Neural crest cell (in vitro differentiated cells): ENCODE measurements around the gene HDAC9. TPM values are rescaled to one million over a fixed set of nuclear protein-coding genes. Genes with fewer than 3 reads are reported as not detected.
"Not testable (repeated sequence)": the region's sequence is repeated elsewhere in the genome, so short reads cannot be mapped to it uniquely, and the experiment has no call there.

Source experiments
- DNase-seq: peaks from one replicate; pipeline ENCODE4 v3.0.0; 2021; ENCODE audit warnings: low read depth, mixed read lengths, low spot score
- H3K27ac Mint-ChIP-seq: one replicate; pipeline ENCODE4 v1.8.0; 2021; ENCODE audit warnings: mild to moderate bottlenecking, mixed read lengths; ENCODE audit not compliant: unreplicated experiment
- H3K27me3 Mint-ChIP-seq: 2 replicates; pipeline ENCODE4 v1.8.0; 2021; ENCODE audit warnings: low read depth, mild to moderate bottlenecking, mixed read lengths
- H3K36me3 Mint-ChIP-seq: 2 replicates; pipeline ENCODE4 v1.8.0; 2021; ENCODE audit warnings: low read depth, mild to moderate bottlenecking, mixed read lengths
- H3K4me1 Mint-ChIP-seq: 2 replicates; pipeline ENCODE4 v1.8.0; 2021; ENCODE audit warnings: mixed read lengths
- H3K4me3 Mint-ChIP-seq: one replicate; pipeline ENCODE4 v1.8.0; 2021; ENCODE audit warnings: mild to moderate bottlenecking, mixed read lengths
- H3K9me3 Mint-ChIP-seq: 2 replicates; pipeline ENCODE4 v1.8.0; 2021; ENCODE audit warnings: mixed read lengths
- CTCF ChIP-seq: fragments of 200-600 bp; sonication (generic); conservative IDR thresholded peaks from 2 replicates; pipeline ENCODE4 v1.5.0; 2021; ENCODE audit warnings: antibody characterized with exemption, mild to moderate bottlenecking
- total RNA-seq: library from RNA; stranded (reverse); gene quantifications from 2 replicates; pipeline ENCODE4 v1.2.1, GENCODE V29; 2021

The HDAC9 gene
- total RNA-seq, 1 donor from 2014 or later, result 32.3 TPM

- no peak overlapping the region for H3K4me3 Mint-ChIP-seq
- no peak overlapping the region for H3K27ac Mint-ChIP-seq
- H3K9me3 Mint-ChIP-seq, result no peaks in the 10 kb centered on the region
- H3K4me1 Mint-ChIP-seq, result no peaks in the 10 kb centered on the region
- TF ChIP-seq CTCF, result no peak
- no peaks in the 10 kb centered on the region for H3K36me3 Mint-ChIP-seq
- DNase-seq, result no peak
- no peaks in the 10 kb centered on the region for H3K27me3 Mint-ChIP-seq
Measured at GRCh38 chr7:19023477-19023876, 527.9 kb downstream of the HDAC9 start.

GRCh38 chr7:19024261-19024660, 528.7 kb downstream of the HDAC9 start:
- no peak overlapping the region for H3K4me3 Mint-ChIP-seq
- no peaks in the 10 kb centered on the region for H3K36me3 Mint-ChIP-seq
- no peaks in the 10 kb centered on the region for H3K4me1 Mint-ChIP-seq
- no peaks in the 10 kb centered on the region for H3K27me3 Mint-ChIP-seq
- H3K27ac Mint-ChIP-seq, result no peak overlapping the region
- no peaks in the 10 kb centered on the region for H3K9me3 Mint-ChIP-seq
- no peak for TF ChIP-seq CTCF
- no peak for DNase-seq

GRCh38 chr7:19026888-19027287, 531.3 kb downstream of the HDAC9 start:
- no peaks in the 10 kb centered on the region for H3K4me1 Mint-ChIP-seq
- no peak for DNase-seq
- no peak overlapping the region for H3K27ac Mint-ChIP-seq
- no peak overlapping the region for H3K4me3 Mint-ChIP-seq
- no peak for TF ChIP-seq CTCF
- H3K36me3 Mint-ChIP-seq, result no peaks in the 10 kb centered on the region
- H3K27me3 Mint-ChIP-seq, result no peaks in the 10 kb centered on the region
- no peaks in the 10 kb centered on the region for H3K9me3 Mint-ChIP-seq

GRCh38 chr7:19030281-19030680, 534.7 kb downstream of the HDAC9 start:
- H3K27ac Mint-ChIP-seq, result no peak overlapping the region

GRCh38 chr7:19032942-19033341, 537.4 kb downstream of the HDAC9 start:
- H3K9me3 Mint-ChIP-seq, H3K4me3 Mint-ChIP-seq, H3K36me3 Mint-ChIP-seq, H3K27ac Mint-ChIP-seq, H3K27me3 Mint-ChIP-seq, DNase-seq, H3K4me1 Mint-ChIP-seq: not testable (repeated sequence)

More at GRCh38 chr7:19030281-19030680, 534.7 kb downstream of the HDAC9 start:
- DNase-seq, result no peak
- no peaks in the 10 kb centered on the region for H3K27me3 Mint-ChIP-seq
- no peaks in the 10 kb centered on the region for H3K9me3 Mint-ChIP-seq
- no peak for TF ChIP-seq CTCF
- no peaks in the 10 kb centered on the region for H3K4me1 Mint-ChIP-seq
- H3K4me3 Mint-ChIP-seq, result no peak overlapping the region
- no peaks in the 10 kb centered on the region for H3K36me3 Mint-ChIP-seq

GRCh38 chr7:19051767-19052375, 556.3 kb downstream of the HDAC9 start:
- no peaks in the 10 kb centered on the region for H3K27me3 Mint-ChIP-seq
- no peak overlapping the region for H3K27ac Mint-ChIP-seq
- H3K36me3 Mint-ChIP-seq, result peaks cover 8% of the 10 kb centered on the region
- peak; percentile 11 for DNase-seq
- H3K9me3 Mint-ChIP-seq, result peaks cover 10% of the 10 kb centered on the region
- peak; percentile 71 for TF ChIP-seq CTCF
- no peak overlapping the region for H3K4me3 Mint-ChIP-seq
- H3K4me1 Mint-ChIP-seq, result no peaks in the 10 kb centered on the region
